KG1 (cell line): Measurements from ENCODE around the gene NCOR2.

Experiments
- DNase-seq: peaks from one replicate; lab custom pipeline; 2025; lab: John Stamatoyannopoulos, UW

Gene NCOR2

DNA sequence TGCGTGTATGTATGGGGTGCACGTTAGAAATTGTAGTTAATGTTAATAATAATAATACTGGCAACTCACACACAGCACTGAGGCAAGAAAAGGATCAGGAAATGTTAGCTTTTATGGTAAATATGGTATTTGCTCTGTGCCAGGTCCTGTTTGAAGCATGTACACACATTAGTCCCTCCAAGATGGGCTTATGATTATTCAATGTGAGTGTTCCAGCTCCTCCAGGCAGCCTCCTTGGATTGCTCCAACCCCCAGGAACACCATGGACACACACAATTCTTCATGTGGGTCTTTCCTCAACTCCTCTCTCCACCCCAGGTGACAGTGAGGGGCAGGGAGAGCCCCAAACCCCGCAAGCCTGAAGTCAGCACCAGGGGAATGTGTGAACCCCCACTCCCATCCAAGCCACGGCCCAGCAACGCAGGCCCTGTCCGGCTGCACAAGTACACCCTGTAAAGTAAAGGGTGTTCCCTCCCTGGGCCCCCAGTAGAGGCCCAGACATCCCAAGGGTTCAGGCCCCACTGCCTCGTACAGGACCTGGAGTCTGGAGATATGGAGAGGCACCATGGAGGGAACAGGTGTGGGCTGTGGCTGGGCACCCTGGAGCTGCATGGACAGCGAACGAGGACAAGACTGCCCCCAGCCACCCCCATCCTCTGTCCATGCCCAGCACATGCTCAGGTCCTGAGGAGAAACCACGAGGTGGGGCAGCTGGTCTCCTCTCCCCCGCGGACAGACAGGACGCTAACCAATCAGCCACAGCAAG is 41.3 kb downstream of the NCOR2 start:
- no peak for DNase-seq

DNA sequence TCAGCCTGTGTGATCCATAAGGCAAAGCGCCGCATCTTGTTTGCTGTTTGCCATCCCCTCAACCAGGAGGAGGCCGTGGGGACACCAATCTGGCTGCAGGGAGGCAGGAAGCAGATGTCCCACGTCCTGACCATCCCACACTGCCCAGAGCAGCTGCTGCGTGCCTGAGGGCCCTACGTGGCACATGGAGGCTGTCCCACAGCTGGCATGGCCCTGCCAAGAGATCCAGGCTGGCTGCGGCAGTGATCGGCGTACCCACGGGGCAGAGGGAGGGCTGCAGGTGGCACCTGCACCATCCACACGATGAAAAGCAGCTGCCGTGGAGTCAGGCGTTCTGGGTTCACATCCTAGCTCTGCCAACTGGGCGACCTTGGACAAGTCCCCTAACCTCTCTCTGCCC is 42.0 kb downstream of the NCOR2 start:
- DNase-seq, result no peak

DNA sequence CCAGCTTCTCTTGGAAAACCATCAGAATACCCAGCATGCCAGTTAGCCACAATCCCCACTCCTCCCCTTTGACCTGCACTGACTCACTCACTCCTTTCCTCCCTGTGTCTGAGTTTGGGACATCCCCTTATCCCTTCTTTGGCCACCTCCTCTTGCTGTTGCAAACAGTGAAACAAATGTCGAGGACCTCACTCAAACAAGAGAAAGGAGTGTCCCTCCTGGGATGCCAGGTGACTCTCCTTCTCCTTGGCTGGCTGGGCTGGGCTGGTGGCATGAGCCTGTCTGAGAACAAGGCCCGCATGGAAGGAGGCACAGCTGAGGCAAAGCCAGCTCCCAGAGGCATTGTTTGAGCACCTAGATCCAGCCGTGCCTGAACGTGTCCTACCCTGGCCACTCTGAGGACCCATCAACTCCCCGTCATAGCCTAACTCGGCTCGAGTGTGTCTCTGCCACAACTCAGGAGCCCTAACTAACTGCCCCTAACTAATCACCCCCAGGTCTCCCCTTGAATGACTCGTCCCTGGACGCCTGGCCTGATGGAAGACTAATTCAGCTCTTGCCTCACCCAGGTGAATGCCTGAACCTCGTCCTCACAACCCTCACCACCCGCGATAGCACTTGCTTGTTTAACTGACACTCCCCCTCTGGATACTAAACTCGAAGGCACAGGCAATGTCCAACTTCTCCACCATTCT is 43.0 kb downstream of the NCOR2 start:
- no peak for DNase-seq

GRCh38 chr12:124523071-124523470 is 44.3 kb downstream of the NCOR2 start:
- DNase-seq, result no peak

- DNase-seq, result peak; percentile 71
Measured at GRCh38 chr12:124520907-124521306, 46.5 kb downstream of the NCOR2 start.

GRCh38 chr12:124520265-124520701 is 47.1 kb downstream of the NCOR2 start:
- no peak for DNase-seq

DNA sequence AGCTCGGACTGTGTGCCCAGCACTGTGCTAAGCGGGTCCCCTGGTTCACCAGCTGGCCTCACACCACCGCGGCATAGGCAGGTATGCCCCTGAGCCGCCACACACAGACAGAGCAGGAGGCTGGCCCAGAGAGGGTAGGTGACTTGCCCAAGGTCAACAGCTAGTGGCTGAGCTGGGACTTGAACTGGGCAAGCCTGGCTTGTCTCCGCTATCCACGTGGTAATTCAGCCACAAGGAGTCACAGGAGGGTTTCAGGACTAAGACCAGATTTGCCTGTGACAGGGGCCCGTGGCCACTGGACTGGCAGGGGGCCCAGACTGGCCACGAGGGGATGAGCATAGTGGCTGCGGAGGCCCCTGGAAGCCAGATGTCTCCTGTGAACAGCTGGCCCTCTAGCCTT is 47.7 kb downstream of the NCOR2 start:
- no peak for DNase-seq

DNA sequence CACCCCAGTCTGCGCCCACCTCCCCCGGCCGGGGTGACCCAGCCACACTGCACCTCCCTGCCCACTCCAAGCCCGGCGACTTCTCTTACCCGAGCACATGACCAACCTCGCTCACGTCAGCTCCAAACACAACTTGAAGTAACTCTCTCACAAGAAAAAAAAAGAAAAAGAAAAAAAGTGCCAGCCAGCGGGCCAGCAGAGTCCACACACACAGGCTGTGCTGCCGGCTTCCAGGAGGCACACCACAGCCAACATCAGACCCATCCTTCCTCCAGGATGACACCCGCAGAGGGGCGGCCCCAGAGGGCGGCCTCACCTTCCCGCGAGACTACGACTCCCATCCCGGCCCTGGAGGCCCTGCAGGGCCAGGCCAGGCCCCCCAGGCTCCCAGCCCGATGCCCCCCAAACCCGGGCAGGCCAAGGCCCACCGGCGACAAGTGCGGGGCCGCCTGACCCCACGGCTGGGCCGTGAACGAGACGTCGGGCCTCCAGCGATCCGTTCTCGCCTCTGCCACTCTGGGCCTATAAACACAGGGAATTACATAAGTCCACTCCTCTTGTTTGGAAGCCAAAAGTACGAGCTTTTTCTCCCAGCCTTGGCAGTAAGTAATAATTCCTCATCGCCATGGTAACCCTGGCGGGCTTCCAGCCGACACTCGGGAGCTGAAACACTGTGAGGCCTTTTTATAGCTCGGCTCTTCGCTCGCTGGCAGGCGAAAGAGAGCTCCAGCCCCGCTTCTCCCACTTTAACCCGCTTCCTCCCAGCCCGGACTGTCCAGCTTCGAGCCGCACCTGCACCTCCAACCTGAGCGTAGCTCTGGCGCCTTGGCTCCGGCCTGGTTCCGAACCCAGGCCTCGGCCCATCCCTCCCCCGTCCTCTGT is 49.1 kb downstream of the NCOR2 start:
- DNase-seq, result peak; percentile 38
